Adrenal gland (tissue), 12 donors: ENCODE data around the gene MYZAP. TPM values are rescaled to one million over a fixed set of nuclear protein-coding genes. Genes with fewer than 3 reads are reported as not detected.

Experiments
- DNase-seq, 7 donors: peaks; one replicate each; pipeline ENCODE4 v3.0.0-alpha.2; 2019 to 2020
- H3K27ac ChIP-seq, 5 donors: fragments of 200-600 bp; sonication (generic) in 4 of 5; 1 replicate in 3 of 5; 2 replicates in 2 of 5; pipeline versions ENCODE4 v1.5.1 to v1.8.0; 2016 to 2020; ENCODE audit warnings: mild to moderate bottlenecking in 1 of 5
- H3K27me3 ChIP-seq: fragments of 200-600 bp; 2 replicates; pipeline ENCODE4 v1.8.0; 2021
- H3K36me3 ChIP-seq, 2 donors: fragments of 200-600 bp; replicated peaks in 1 of 2; 1 replicate in 1 of 2; 2 replicates in 1 of 2; pipeline versions ENCODE4 v1.5.1 to v1.8.0; 2018 to 2022
- H3K4me1 ChIP-seq, 2 donors: fragments of 200-600 bp; replicated peaks in 1 of 2; 1 replicate in 1 of 2; 2 replicates in 1 of 2; pipeline versions ENCODE4 v1.5.1 to v1.8.0; 2018 to 2021
- H3K4me3 ChIP-seq, 4 donors: fragments of 200-600 bp; sonication (generic) in 3 of 4; one replicate each; pipeline ENCODE4 v1.5.1; 2016 to 2018
- H3K9me3 ChIP-seq, 3 donors: fragments of 200-600 bp; sonication (generic) in 1 of 3; replicated peaks in 1 of 3; 1 replicate in 2 of 3; 2 replicates in 1 of 3; pipeline versions ENCODE4 v1.5.1 to v1.8.0; 2016 to 2021
- CTCF ChIP-seq, 6 experiments: fragments of 450-650 bp in 4 of 6; fragments of 200-600 bp in 2 of 6; sonication (generic) in 1 of 6; IDR thresholded peaks; 1 replicate in 5 of 6; 2 replicates in 1 of 6; pipeline versions ENCODE4 v1.5.1 to v1.8.0; 2016 to 2021; ENCODE audit warnings: antibody characterized with exemption in 6 of 6, mild to moderate bottlenecking in 2 of 6, moderate library complexity in 1 of 6
- POLR2A ChIP-seq, 2 donors: fragments of 450-650 bp; IDR thresholded peaks; one replicate each; pipeline ENCODE4 v1.6.1; 2017; ENCODE audit warnings: antibody characterized with exemption in 2 of 2, mild to moderate bottlenecking in 2 of 2, moderate library complexity in 1 of 2
- WGBS, 4 donors: extraction: QIAGEN DNeasy Blood & Tissue Kit in 2 of 4; methylation state at CpG; one replicate each; pipeline versions ENCODE4 v1.1.5 to v1.1.7; 2013 to 2017; 5-methylcytosine and 5-hydroxymethylcytosine counted together
- intact Hi-C, 2 donors: fragments of 100-400 bp; cut with DNase I; formaldehyde crosslinking; loops; one replicate each; pipeline versions ENCODE4 v1.14.1 to v1.15.0; 2022 to 2023
- polyA plus RNA-seq, 3 donors: library from polyadenylated mRNA; stranded (reverse); fragments of 200-250 nt in 2 of 3; fragments of 350-450 nt in 1 of 3; fragmentation: Illumina TruSeq in 1 of 3; extraction: RNeasy Lipid Tissue Mini Kit (QIAGEN cat#74804) in 1 of 3; gene quantifications; one replicate each; pipeline ENCODE4 v1.2.3, GENCODE V29; 2013 to 2014
- total RNA-seq, 9 donors: library from RNA; depleted of rRNA in 4 of 9; stranded (reverse); fragments of >200 nt in 4 of 9; fragments of 120-200 nt in 1 of 9; fragmentation: NEBNext Ultra II Directional in 1 of 9; extraction: Animal tissue kit (Norgen Biotek cat#: 25700) in 1 of 9; gene quantifications; one replicate each; pipeline versions ENCODE4 v1.1.0 to v1.2.4, GENCODE V29; 2013 to 2023
- donor health status: healthy with polysubstance abuse.
- donor health status: Bipolar disorder and iron deficiency.
- donor health status: DM: yes; HTN: yes; CAD: no.
- donor health status: DM: no; HTN: no; CAD: no.
- donor health status: DM: no; HTN: no; CAD: no.
- donor health status: DM: yes; HTN: yes; CAD: no.

Gene MYZAP
- total and polyA plus RNA-seq, 12 donors, result 21.4 to 176 (median 70.6) TPM

DNA sequence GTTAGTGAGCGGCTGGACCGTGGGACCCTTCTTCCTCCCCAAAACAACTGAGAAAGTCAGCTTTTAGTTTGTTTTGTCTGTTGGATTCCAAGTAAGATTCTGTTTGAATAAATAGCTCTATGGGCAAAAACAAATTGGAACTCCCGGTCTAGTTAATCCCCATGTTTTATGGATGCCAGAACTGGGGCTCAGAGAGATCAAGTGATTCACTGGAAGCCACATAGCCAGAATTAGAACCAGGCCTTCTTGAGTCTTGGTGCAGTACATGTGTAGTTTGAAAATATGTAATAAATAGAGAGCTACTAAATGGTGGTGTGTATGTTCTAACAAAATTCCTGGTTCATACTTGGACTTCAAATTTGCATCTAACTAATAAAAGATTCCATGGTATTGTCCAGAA, 85.5 kb downstream of the MYZAP start:
- H3K9me3 ChIP-seq, result no peaks in the 10 kb centered on the region
- H3K4me1 ChIP-seq, result peaks cover 0 to 15% of the 10 kb centered on the region in 2 donors
- no peak for DNase-seq
- H3K27me3 ChIP-seq, result no peaks in the 10 kb centered on the region
- H3K36me3 ChIP-seq, result peaks cover 0 to 9% of the 10 kb centered on the region in 2 donors
- WGBS, 4 donors, result 88 to 98% (median 95%) methylated on average over 3 of the region's 3 CpGs
- no peak overlapping the region for H3K27ac ChIP-seq
- TF ChIP-seq CTCF (IDR thresholded peaks at IDR 0.05) (no peak), POLR2A (IDR thresholded peaks at IDR 0.05) (no peak)
- intact Hi-C loops, result no loop called here
- no peak overlapping the region for H3K4me3 ChIP-seq

GRCh38 chr15:57680021-57680420, 88.3 kb downstream of the MYZAP start:
- H3K36me3 ChIP-seq, result peaks cover 0 to 9% of the 10 kb centered on the region in 2 donors
- H3K9me3 ChIP-seq, result no peaks in the 10 kb centered on the region
- no peak overlapping the region for H3K4me3 ChIP-seq
- DNase-seq, result peak in 2 of 7 donors; percentile 19 to 48
- no peaks in the 10 kb centered on the region for H3K27me3 ChIP-seq
- WGBS, 4 donors, result 75 to 100% (median 93%) methylated on average over 1 of the region's 1 CpG
- TF ChIP-seq POLR2A (IDR thresholded peaks at IDR 0.05) (no peak), CTCF (IDR thresholded peaks at IDR 0.05) (no peak)
- peaks cover 0 to 15% of the 10 kb centered on the region in 2 donors for H3K4me1 ChIP-seq
- intact Hi-C loops, result no loop called here
- H3K27ac ChIP-seq, result peak overlapping the region in 3 of 5 donors; percentile 0 to 59 (median 35)

DNA sequence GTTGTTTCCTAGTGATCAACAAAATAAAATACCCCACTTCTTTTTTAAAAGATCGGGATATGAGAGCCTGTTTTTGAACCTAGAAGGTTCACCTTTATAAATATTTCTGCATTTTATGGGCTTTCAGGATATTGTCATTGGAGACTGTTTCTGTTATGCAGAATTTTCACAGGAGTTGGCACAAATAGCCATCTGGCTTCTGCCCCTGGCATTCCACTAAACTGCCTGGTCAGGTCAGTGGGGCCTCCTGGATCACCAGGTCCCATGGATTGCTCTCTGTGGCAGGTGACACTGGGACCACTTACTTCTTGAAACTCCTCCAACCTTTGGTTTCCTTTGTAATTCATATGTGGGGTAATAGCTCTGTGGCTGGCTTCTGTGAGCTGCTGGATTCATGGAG, 89.3 kb downstream of the MYZAP start:
- Histone ChIP-seq H3K27me3 (no peaks in the 10 kb centered on the region), H3K36me3 (no peaks in the 10 kb centered on the region), H3K4me1 (peaks cover 6 to 24% of the 10 kb centered on the region in 2 donors), H3K27ac (peak overlapping the region in 1 of 5 donors; percentile 35), H3K9me3 (no peaks in the 10 kb centered on the region), H3K4me3 (no peak overlapping the region)
- no peak for DNase-seq
- TF ChIP-seq CTCF (IDR thresholded peaks at IDR 0.05) (no peak), POLR2A (IDR thresholded peaks at IDR 0.05) (no peak)
- intact Hi-C loops, result no loop called here
- WGBS, 4 donors, result 91 to 100% (median 98%) methylated on average over 1 of the region's 1 CpG

DNA sequence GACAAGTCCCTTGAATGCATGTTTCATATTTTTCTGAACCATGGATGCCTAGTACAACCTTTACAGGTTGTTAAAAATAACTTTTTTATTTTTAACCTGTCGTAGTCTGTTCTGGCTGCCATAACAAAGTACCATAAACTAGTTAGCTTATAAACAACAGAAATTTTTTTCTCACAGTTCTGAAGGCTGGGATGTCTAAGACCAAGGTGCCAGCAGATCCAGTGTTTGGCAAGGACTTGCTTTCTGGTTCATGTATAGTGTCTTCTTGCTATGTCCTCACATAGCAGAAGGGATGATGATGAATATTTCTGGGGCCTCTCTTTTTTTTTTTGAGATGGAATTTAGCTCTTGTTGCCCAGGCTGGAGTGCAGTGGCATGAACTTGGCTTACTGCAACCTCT, 91.8 kb downstream of the MYZAP start:
- intact Hi-C loops, result no loop called here
- no peaks in the 10 kb centered on the region for H3K36me3 ChIP-seq
- TF ChIP-seq POLR2A (IDR thresholded peaks at IDR 0.05), result no peak
- no peak for TF ChIP-seq CTCF (IDR thresholded peaks at IDR 0.05)
- no peak overlapping the region for H3K27ac ChIP-seq
- peaks cover 7 to 33% of the 10 kb centered on the region in 2 donors for H3K4me1 ChIP-seq
- WGBS, 4 donors, result 90 to 100% (median 92%) methylated on average over 1 of the region's 1 CpG
- no peaks in the 10 kb centered on the region for H3K27me3 ChIP-seq
- H3K9me3 ChIP-seq, result no peaks in the 10 kb centered on the region
- DNase-seq, result no peak
- no peak overlapping the region for H3K4me3 ChIP-seq
